HPDE6-E6E7 (cell line): Measurements from ENCODE around the gene PRELID3B.
A peak's percentile ranks its signal among the peaks of the same experiment; 100 is the strongest.
"Not testable (repeated sequence)": the region's sequence is repeated elsewhere in the genome, so short reads cannot be mapped to it uniquely, and the experiment has no call there.

Experiments
- DNase-seq: peaks from one replicate; pipeline ENCODE4 v3.0.0; 2011; ENCODE audit warnings: missing footprints; ENCODE audit errors: extremely low spot score

PRELID3B gene

GRCh38 chr20:59048681-59049030, 6.1 kb upstream of the PRELID3B start:
- DNase-seq, result no peak

DNA sequence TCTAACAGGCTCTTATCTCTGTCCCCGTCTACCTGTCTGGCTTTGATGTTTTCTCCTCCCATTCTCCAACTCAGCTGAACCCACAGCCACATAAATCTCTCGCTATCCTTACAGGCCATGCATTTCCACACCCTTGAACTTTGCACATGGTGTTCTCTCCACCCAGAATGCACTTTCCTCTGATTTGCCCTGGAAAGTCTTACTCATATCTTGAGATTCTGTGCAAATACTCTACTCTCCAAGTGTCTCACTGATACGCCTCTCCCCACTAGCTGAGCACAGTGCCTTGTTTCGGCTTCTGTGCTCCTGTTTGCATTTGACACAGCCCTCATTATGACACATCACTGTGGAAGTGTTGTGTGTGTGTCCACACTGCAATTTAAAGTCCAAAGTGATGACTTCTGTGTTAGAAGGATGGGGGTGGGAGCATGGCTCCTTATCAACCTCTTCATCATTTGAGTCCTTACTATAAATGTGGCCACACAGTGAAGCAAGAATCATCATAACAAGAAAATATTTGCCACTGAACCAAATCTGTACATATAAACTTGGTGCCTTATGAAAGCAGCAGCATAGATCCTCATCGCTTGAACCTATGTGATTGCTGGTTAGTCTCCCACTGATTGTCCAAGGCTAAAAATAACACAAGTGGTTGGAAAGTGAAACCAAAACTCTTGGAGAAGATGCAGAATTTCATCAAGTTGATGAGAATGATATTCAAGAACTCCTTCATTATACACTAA, 5.5 kb upstream of the PRELID3B start:
- no peak for DNase-seq

DNA sequence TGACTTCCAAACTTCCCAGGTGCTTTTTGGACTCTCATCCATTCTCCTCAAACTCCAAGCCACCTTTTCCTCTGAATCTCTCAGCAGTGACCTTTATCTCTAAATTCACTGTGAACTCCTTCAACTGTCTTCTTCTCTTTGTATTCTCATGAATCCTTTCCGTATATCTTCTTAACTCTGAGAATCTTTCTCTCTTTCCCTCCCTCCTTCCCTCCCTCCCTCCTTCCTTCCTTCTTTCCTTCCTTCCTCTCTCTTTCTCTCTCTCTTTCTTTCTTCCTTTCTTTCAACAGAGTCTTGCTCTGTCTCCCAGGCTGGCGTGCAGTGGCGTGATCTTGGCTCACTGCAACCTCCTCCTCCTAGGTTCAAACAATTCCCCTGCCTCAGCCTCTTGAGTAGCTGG, 4.3 kb upstream of the PRELID3B start:
- no peak for DNase-seq

DNA sequence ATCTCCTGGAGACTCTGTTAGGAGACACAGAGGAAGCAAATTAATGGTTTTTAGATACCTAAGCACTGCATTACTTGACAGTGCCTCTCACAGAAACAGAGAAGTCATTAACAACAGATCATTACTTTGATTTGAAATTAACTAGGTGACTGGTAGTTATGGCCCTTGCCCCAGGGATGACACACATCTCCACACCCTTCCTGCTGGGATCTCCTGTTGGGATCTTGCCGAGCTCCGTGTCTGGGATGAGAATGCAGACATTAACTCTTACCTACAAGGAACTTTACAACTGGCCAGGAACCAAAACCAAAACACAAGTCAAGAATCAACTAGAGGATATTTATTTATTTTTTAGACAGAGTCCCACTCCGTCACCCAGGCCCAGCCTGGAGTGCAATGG, 2.2 kb upstream of the PRELID3B start:
- DNase-seq, result no peak

DNA sequence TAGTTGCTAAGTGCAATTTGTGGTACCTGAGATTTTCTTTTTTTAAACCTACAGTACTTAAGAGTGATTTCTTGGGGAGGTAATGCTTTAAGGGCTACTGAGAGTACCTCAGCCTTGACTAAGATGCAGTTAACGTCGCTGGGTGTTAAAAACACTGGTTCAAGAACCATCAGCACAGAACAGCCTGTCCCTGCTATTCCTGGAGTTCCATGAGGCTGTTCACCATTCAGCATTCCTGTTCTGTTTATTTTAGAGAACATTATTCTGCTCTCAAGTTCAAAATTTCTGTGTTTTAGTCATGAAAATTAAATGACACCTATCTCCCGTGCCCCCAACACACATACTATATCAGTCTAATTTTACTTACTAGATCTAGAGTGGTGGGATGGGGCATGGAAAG, 1.7 kb upstream of the PRELID3B start:
- DNase-seq, result no peak

DNA sequence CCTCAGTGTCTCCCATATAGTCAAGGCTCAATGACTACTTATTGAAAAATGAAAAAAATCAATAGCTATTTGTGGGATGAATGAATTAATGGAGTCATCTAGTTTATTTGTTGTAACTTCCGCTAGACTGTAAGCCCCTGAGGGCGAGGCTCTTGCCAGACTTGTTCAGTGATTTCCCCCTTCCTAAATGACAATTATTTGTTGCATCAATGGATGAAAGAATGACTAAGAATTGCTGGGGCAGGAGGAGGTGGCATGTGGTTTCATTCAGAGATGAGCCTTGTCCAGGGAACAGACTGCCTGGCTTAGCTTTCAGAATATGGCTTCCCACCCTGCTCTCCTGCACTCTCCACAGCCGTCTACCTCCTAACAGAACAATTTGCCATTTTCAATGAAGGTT, 1.1 kb upstream of the PRELID3B start:
- no peak for DNase-seq

DNA sequence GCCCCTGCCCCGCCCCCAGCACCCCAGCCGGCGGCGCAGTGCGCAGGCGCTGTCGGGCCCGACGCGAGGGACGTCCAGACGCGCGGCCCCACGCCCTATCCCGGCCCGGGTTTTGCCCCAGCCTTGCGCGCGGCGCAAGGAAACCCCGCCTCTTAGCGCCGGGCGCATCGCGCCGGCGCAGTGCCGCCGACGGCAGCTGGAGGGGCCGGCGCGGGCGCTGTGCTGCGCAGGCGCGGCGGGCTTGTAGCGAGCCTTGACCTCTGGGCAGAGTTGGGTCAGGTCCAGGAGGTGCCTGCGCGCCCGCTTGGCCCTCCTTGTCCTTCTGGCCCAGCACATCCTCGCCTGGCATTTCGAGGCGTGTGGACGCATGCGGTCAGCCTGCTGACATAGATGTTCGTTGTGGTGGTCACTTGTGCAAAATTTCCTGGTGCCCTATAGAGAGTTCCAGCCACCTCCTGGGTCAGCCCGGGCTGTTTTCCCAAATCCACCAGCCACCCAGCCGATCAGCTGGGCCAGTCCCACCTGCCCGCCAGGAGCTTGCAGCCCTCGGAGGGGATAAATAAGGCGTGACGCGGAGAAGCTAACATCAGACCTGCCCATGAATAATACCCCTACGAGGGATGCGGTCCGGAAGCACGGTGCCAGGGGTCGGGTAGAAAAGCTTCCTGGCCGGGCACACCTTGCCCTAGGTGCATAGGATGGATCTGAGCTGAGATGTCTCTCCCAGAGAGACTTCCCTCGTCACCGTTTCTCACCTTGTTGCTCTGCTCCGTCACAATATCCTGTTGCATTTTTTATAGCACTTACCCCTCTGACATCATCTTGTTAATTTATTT, 428 bp upstream of the PRELID3B start:
- DNase-seq, result peak; percentile 100

DNA sequence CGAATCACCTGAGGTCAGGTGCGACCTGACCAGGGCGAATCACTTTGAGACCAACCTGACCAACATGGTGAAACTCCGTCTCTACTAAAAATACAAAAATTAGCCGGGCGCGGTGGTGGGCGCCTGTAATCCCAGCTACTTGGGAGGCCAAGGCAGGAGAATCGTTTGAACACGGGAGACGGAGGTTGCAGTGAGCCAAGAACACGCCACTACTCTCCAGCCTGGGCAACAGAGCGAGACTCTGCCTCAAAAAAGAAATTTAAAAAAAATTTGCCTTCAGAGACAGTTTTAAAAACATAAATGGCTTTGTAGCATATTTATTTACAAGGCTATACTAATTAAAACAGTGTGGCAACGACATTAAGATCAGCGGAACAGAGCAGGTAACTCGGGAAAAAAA, 1.1 kb downstream of the PRELID3B start:
- not testable (repeated sequence) for DNase-seq

DNA sequence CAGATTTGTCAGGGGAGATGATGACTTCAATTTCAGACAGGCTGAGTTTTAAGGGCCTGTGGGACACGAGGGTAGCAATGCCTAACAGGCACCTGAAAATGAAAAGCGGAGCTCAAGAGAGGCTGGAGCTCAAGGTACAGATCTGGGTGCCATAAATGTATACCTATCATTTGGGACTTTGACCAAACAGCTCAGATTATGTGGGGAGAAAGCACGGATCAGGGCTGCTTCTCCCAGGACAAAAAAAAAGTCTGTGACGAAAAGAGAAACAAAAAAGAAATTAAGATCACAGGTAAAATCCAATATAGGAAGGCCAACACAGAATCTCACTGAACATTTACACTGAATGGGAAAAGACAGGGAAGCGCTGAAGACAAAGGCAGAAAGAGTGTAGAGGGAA, 1.9 kb downstream of the PRELID3B start:
- DNase-seq, result no peak

DNA sequence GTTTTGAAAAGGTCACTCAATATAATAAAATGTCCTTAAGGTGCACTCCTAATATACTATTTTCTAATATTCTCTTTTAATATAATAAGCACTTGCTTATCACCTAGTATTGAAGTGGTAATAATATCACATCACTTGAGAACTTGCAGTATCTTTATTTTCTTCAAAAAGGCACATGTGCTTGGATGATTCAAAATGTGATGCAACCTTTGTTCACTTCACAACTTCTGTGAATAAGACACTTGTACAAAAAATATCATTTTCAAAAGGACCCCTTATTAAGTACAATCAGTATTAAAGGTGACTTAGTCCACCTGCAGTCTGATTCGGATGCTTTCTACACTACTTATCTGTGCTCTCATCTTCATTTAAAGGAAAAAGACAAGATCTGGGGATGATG, 3.4 kb downstream of the PRELID3B start:
- no peak for DNase-seq

DNA sequence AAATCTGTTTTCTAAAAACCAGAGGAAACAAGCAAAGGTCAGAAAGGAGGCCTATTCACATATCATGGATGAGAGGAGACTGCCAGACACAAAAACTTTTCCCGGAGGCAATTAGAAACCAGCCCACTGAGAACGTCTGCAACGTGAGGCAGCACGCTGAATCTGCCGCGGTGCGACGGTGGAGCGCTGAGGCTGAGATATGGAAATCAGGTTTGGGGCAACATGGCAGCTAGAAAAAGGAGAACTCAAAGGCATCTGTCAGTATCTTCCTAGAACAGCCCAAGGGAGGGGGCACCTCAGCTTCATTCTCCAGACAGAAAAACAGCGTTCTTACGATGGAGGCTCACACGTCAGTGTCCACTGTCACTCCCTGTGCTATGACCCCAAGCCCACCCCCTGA, 5.2 kb downstream of the PRELID3B start:
- no peak for DNase-seq

DNA sequence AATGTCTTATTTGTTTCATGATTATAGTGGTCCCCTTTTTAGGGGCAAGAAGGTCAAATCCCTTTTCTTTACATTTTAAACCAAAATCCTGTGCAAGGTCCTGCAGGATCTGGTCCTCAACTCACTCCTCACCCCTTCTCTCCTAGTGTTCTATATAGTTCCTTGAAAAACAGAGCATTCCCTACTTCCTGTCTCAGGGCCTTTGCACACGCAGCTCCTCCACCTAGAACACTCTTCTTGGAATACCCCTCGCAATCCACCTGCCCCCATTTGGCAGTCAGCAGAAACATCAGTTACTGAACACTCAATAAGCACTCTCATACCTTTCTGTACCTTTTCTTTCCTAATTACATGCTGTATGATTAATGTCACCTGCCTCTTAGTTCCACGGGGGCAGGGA, 7.2 kb downstream of the PRELID3B start:
- DNase-seq, result no peak

- DNase-seq, result no peak
Observed at GRCh38 chr20:59033616-59034165, 8.9 kb downstream of the PRELID3B start.

- DNase-seq, result no peak
Observed at GRCh38 chr20:59033093-59033492, 9.5 kb downstream of the PRELID3B start.

DNA sequence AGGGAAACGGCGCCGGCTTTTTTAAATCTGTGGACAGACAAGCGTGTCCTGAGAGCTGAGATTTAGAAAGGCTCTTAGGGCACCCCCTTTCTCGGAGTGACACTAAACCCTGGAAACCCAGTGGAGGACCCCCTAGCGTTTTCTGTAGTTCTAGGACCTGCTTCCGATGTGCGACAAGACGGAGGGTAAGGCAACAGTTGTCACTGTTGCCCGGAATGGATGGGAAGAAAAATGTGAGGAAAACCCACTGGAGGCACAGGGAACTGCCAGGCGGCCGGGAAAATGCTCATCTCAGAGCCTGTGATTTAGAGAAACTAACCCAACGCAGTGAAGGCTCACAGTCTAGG, 9.9 kb downstream of the PRELID3B start:
- DNase-seq, result no peak

GRCh38 chr20:59032023-59032712, 10.4 kb downstream of the PRELID3B start, which contains the start of gene ATP5F1E:
TSS of gene ATP5F1E (minus strand) at chr20:59032335. CDS start at chr20:59032251, 84 bp downstream.
- peak; percentile 100 for DNase-seq

DNA sequence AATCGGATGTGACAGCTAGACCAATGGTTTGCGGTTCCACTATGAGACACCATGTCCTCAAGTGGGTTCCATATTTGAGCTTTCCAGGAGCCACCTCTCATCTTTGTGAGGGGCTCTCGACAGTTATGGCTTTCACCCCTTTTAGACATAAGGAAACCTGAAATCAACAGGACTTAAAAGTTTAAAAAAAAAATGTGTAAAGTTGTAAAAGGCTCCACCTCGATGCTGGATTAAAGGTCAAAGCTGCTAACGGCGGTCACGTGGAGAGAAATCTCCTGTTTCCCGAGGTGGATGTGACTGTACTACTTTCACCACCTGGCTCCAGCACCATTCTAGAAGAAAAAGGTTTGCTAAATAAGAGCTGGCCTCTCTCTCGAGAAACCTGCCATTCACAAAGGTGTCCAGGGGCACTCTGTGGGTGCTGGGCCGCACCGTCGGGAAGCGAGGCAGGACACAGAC, 11.0 kb downstream of the PRELID3B start:
- no peak for DNase-seq

- no peak for DNase-seq
Observed at GRCh38 chr20:59030911-59031563, 11.5 kb downstream of the PRELID3B start.

DNA sequence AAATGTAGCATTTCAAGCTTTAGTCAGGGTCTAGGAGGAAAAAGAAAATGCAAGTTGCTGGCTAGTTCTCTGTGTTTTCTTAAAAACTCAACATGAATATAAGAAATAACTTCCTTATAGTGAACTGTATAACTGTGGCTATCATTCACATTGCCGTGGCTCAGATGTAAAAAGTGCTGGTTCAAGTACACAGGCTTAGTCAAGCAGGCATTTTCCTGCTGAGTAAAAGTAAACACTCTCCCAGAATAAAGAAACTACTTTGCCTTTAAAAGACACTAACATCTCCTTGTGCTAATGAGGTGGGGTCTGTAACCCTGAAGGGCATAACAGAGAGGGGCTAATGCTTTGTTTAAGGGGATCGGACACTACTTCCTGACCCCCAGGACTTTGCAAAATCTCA, 13.8 kb downstream of the PRELID3B start:
- DNase-seq, result no peak

GRCh38 chr20:59027741-59028320, 14.8 kb downstream of the PRELID3B start:
- DNase-seq, result no peak
